GM23248 (cell line): Measurements from ENCODE around the gene DRC3. TPM values are rescaled to one million over a fixed set of nuclear protein-coding genes. Genes with fewer than 3 reads are reported as not detected.

Experiments
- DNase-seq: peaks from one replicate; pipeline ENCODE4 v3.0.0-alpha.2; 2015
- H2AFZ ChIP-seq: fragments of 200-600 bp; sonication (generic); 2 replicates; pipeline ENCODE4 v1.6.1; 2016; ENCODE audit warnings: antibody characterized with exemption
- H3F3A ChIP-seq: fragments of 200-600 bp; sonication (generic); 2 replicates; pipeline ENCODE4 v1.6.1; 2016; ENCODE audit warnings: mild to moderate bottlenecking, antibody characterized with exemption, mixed run types; ENCODE audit not compliant: insufficient read depth
- H3K27ac ChIP-seq: fragments of 200-600 bp; sonication (generic); 2 replicates; pipeline ENCODE4 v1.5.1; 2016; ENCODE audit warnings: mild to moderate bottlenecking
- H3K27me3 ChIP-seq: fragments of 200-600 bp; sonication (generic); replicated peaks from 2 replicates; pipeline ENCODE4 v1.6.1; 2016; ENCODE audit warnings: mild to moderate bottlenecking; ENCODE audit not compliant: insufficient read depth
- H3K36me3 ChIP-seq: fragments of 200-600 bp; sonication (generic); 2 replicates; pipeline ENCODE4 v1.6.1; 2016; ENCODE audit warnings: low read depth, mild to moderate bottlenecking
- H3K4me1 ChIP-seq: fragments of 200-600 bp; sonication (generic); 2 replicates; pipeline ENCODE4 v1.6.1; 2016; ENCODE audit warnings: mild to moderate bottlenecking; ENCODE audit not compliant: insufficient read depth
- H3K4me2 ChIP-seq: fragments of 200-600 bp; sonication (generic); one replicate; pipeline ENCODE4 v1.6.1; 2016; ENCODE audit warnings: mild to moderate bottlenecking; ENCODE audit not compliant: unreplicated experiment
- H3K4me3 ChIP-seq: fragments of 200-600 bp; sonication (generic); 2 replicates; pipeline ENCODE4 v1.5.1; 2016; ENCODE audit warnings: mild to moderate bottlenecking
- H3K79me2 ChIP-seq: fragments of 200-600 bp; sonication (generic); 2 replicates; pipeline ENCODE4 v1.6.1; 2016; ENCODE audit warnings: mild to moderate bottlenecking; ENCODE audit not compliant: insufficient read depth
- H3K9ac ChIP-seq: fragments of 200-600 bp; sonication (generic); 2 replicates; pipeline ENCODE4 v1.6.1; 2016; ENCODE audit warnings: mild to moderate bottlenecking
- H3K9me2 ChIP-seq: fragments of 200-600 bp; sonication (generic); 2 replicates; pipeline ENCODE4 v1.6.1; 2016; ENCODE audit warnings: mixed run types, mild to moderate bottlenecking, moderate library complexity; ENCODE audit not compliant: insufficient read depth
- H3K9me3 ChIP-seq: fragments of 200-600 bp; sonication (generic); one replicate; pipeline ENCODE4 v1.6.1; 2017; ENCODE audit warnings: low read depth
- H4K20me1 ChIP-seq: fragments of 200-600 bp; sonication (generic); 2 replicates; pipeline ENCODE4 v1.6.0; 2016; ENCODE audit not compliant: insufficient read depth
- EZH2 ChIP-seq: fragments of 200-600 bp; sonication (generic); IDR thresholded peaks from 2 replicates; pipeline ENCODE4 v1.6.1; 2018; ENCODE audit warnings: antibody characterized with exemption, mild to moderate bottlenecking; ENCODE audit not compliant: insufficient read depth, poor library complexity, severe bottlenecking
- EZH2phosphoT487 ChIP-seq: fragments of 200-600 bp; sonication (generic); IDR thresholded peaks from 2 replicates; pipeline ENCODE4 v1.6.1; 2018; ENCODE audit warnings: antibody characterized with exemption, moderate library complexity, mild to moderate bottlenecking, low read depth; ENCODE audit not compliant: insufficient read depth
- WGBS, 2 experiments: methylation state at CpG; one replicate each; pipeline ENCODE4 v1.1.6; 2015 to 2017; ENCODE audit warnings: low lambda C conversion rate in 2 of 2, low coverage in 1 of 2; ENCODE audit errors: missing lambda C conversion rate in 2 of 2; 5-methylcytosine and 5-hydroxymethylcytosine counted together
- in situ Hi-C: fragments of 300-500 bp; cut with MboI; formaldehyde crosslinking; loops from 2 replicates; pipeline ENCODE4 v1.15.0; 2020
- polyA plus RNA-seq: library from polyadenylated mRNA; unstranded; fragments of >200 nt; fragmentation: Nextera tagmentation; extraction: Ambion mirVana; gene quantifications from 2 replicates; pipeline ENCODE4 v1.2.1, GENCODE V29; 2016
- total RNA-seq: library from RNA; depleted of rRNA; stranded (reverse); fragments of >200 nt; shearing (Covaris generic); gene quantifications from 2 replicates; pipeline ENCODE4 v1.2.3, GENCODE V29; 2014

Gene DRC3
- total and polyA plus RNA-seq, 2 experiments from 2014 or later, result 3.2 to 3.6 TPM

DNA sequence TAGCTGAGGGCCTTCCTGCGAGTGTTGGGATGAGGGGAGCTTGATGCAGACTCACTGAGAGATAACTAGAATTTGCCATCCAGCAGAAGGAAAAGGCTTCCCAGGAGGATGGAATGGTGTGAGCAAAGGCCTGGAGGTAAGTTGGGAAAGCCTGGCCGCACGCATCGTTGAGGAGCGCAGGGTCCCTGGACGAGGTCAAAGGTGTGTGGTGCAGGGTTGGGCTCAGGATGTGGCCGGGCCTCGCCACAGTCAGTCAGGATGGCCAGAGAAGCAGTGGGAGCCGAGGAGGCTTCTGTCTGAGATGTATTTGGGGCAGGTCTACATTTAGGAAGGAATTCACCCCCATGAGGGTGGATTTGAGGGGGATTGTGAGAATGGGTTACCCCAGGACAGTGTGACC lies 16.4 kb downstream of the DRC3 start:
- Histone ChIP-seq H3K36me3 (no peaks in the 10 kb centered on the region), H3F3A (peaks cover 10% of the 10 kb centered on the region; the same call in 1 of the 2 replicates), H3K79me2 (no peaks in the 10 kb centered on the region), H3K4me3 (no peak overlapping the region), H3K27me3 (no peaks in the 10 kb centered on the region), H3K4me2 (no peak overlapping the region), H3K9me2 (no peaks in the 10 kb centered on the region), H3K27ac (no peak overlapping the region), H3K9ac (no peak overlapping the region), H4K20me1 (no peaks in the 10 kb centered on the region), H3K9me3 (no peaks in the 10 kb centered on the region), H2AFZ (no peak overlapping the region), H3K4me1 (peaks cover 18% of the 10 kb centered on the region)
- 90 to 100% methylated on average over 9 of the region's 9 CpGs for WGBS, 2 experiments
- in situ Hi-C loops, result no loop called here
- TF ChIP-seq EZH2 (no peak), EZH2phosphoT487 (no peak)
- no peak for DNase-seq

DNA sequence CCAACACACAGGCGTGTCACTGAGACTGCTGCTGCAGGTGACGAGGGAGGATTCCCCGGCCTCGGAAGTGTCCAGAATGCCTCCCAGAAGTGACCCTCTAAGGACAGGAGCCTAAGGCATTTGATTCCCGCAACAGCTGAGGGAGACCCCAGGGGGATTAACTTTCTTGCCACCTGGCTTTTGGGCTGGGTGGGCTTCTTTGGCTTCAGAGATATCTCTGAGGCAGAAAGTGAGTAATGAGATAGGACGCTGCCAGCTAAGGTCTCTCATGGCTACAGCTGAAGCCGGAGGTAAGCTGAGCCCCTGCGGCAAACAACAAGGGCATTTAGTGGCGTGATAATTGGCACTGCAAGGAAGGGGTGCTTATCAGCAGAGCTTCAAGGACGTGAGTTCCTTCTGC lies 17.0 kb downstream of the DRC3 start:
- Histone ChIP-seq H2AFZ (no peak overlapping the region), H3K36me3 (no peaks in the 10 kb centered on the region), H3K9ac (no peak overlapping the region), H3K4me2 (no peak overlapping the region), H3K27ac (no peak overlapping the region), H3K9me3 (no peaks in the 10 kb centered on the region), H3K9me2 (no peaks in the 10 kb centered on the region), H3K4me3 (no peak overlapping the region), H3F3A (peaks cover 10% of the 10 kb centered on the region; the same call in 1 of the 2 replicates), H3K27me3 (no peaks in the 10 kb centered on the region), H4K20me1 (no peaks in the 10 kb centered on the region), H3K79me2 (no peaks in the 10 kb centered on the region), H3K4me1 (peaks cover 18% of the 10 kb centered on the region)
- in situ Hi-C loops, result no loop called here
- WGBS, 2 experiments, result 94 to 97% methylated on average over 10 of the region's 10 CpGs
- no peak for TF ChIP-seq EZH2phosphoT487
- TF ChIP-seq EZH2, result no peak
- no peak for DNase-seq

DNA sequence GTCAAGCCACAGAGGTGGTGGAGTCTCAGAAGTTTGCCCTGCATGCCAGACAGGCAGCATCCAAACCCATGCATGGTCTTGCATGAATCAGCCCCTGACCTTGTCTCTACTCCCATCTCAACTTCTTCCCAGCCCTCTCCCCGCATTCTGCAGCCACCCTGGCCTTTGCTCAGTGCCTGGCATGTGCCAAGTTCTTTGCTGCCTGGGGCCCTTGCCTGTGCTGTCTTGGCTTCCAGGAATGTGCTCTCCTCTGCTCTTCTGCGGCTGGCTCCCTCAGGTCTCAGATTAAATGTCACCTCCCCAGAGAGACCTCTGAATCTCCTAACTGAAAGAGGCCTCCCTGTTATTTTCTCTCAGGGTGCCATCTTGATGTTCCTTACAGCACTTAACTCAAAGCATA lies 17.6 kb downstream of the DRC3 start:
- Histone ChIP-seq H3K79me2 (no peaks in the 10 kb centered on the region), H3K36me3 (no peaks in the 10 kb centered on the region), H3K4me1 (peaks cover 18% of the 10 kb centered on the region), H3K9ac (peak overlapping the region; percentile 51), H3K9me3 (no peaks in the 10 kb centered on the region), H4K20me1 (no peaks in the 10 kb centered on the region), H3K27me3 (no peaks in the 10 kb centered on the region), H2AFZ (no peak overlapping the region), H3K9me2 (no peaks in the 10 kb centered on the region), H3F3A (peaks cover 10% of the 10 kb centered on the region; the same call in 1 of the 2 replicates), H3K27ac (peak overlapping the region; percentile 86), H3K4me3 (no peak overlapping the region), H3K4me2 (no peak overlapping the region)
- DNase-seq, result peak; percentile 33
- 85 to 88% methylated on average over 2 of the region's 2 CpGs for WGBS, 2 experiments
- no peak for TF ChIP-seq EZH2phosphoT487
- no peak for TF ChIP-seq EZH2
- in situ Hi-C loops, result no loop called here

DNA sequence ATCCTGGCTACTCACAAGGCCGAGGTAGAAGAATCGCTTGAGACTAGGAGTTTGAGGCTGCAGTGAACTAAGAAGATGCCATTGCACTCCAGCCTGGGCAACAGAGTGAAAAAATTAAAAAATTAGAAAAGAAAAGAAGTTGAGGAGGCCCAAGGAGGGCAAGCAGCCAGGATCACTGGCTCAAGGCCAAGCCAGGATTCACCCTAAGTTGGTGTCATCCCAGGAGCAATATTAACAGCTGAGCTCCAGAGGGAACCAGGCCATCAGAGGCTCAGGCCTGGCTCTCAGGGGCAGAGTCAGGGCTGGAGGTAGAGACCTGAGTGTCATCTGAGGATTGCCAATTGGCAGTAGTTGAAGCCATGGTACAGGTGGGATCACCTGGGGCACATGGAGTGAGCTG lies 20.7 kb downstream of the DRC3 start:
- no peaks in the 10 kb centered on the region for H3K27me3 ChIP-seq
- no peak overlapping the region for H3K4me3 ChIP-seq
- no peaks in the 10 kb centered on the region for H3K9me3 ChIP-seq
- in situ Hi-C loops, result no loop called here
- H3K9me2 ChIP-seq, result no peaks in the 10 kb centered on the region
- WGBS, 2 experiments, result 98 to 100% methylated on average over 2 of the region's 2 CpGs
- peaks cover 18% of the 10 kb centered on the region for H3K4me1 ChIP-seq
- H3K27ac ChIP-seq, result no peak overlapping the region
- DNase-seq, result peak; percentile 52
- H3K36me3 ChIP-seq, result no peaks in the 10 kb centered on the region
- no peak for TF ChIP-seq EZH2
- TF ChIP-seq EZH2phosphoT487, result no peak
- H3F3A ChIP-seq, result peaks cover 10% of the 10 kb centered on the region; the same call in 1 of the 2 replicates
- 0 out of 2 replicates have a peak overlapping the region, but pooled peaks have one; percentile 6 for H3K9ac ChIP-seq
- H3K4me2 ChIP-seq, result no peak overlapping the region
- H4K20me1 ChIP-seq, result no peaks in the 10 kb centered on the region
- no peaks in the 10 kb centered on the region for H3K79me2 ChIP-seq
- H2AFZ ChIP-seq, result no peak overlapping the region

DNA sequence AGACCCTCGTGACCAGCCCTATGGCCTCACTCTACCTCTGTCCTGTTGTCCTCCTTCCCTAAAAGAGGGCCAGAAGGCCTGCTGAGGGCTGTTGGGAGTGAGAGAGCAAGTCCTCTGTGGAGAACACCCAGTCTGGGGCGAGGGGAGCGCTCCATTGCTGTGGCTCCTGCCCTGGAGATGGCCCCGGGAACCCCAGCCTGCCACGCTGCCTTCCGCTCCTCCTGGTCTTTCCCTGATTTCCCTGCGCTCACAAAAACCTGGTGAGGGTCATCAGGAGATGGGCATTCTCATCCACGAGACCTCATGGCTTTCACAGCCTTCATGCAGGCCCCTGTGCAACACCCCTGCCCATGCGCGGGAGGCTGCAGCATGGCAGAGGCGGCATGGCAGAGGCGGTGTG lies 21.2 kb downstream of the DRC3 start:
- no peak overlapping the region for H2AFZ ChIP-seq
- TF ChIP-seq EZH2 (no peak), EZH2phosphoT487 (no peak)
- DNase-seq, result no peak
- H4K20me1 ChIP-seq, result no peaks in the 10 kb centered on the region
- H3K79me2 ChIP-seq, result no peaks in the 10 kb centered on the region
- in situ Hi-C loops, result no loop called here
- no peaks in the 10 kb centered on the region for H3K36me3 ChIP-seq
- peaks cover 18% of the 10 kb centered on the region for H3K4me1 ChIP-seq
- no peak overlapping the region for H3K4me2 ChIP-seq
- H3K9me3 ChIP-seq, result no peaks in the 10 kb centered on the region
- no peak overlapping the region for H3K4me3 ChIP-seq
- no peak overlapping the region for H3K27ac ChIP-seq
- 93 to 94% methylated on average over 12 of the region's 12 CpGs for WGBS, 2 experiments
- H3K9ac ChIP-seq, result no peak overlapping the region
- no peaks in the 10 kb centered on the region for H3K9me2 ChIP-seq
- no peaks in the 10 kb centered on the region for H3K27me3 ChIP-seq
- H3F3A ChIP-seq, result peaks cover 10% of the 10 kb centered on the region; the same call in 1 of the 2 replicates
